Thoracic aorta (tissue), 2 donors: ENCODE results near the gene TXN. TPM values are rescaled to one million over a fixed set of nuclear protein-coding genes. Genes with fewer than 3 reads are reported as not detected.

Experiments
- ATAC-seq: fragments of 150-250 bp; one replicate; pipeline ENCODE4 v1.8.0; 2017; ENCODE audit warnings: low read depth; ENCODE audit not compliant: insufficient number of reproducible peaks, low FRiP score
- DNase-seq: peaks from one replicate; pipeline ENCODE4 v3.0.0-alpha.2; 2020; ENCODE audit warnings: low spot score
- H3K27ac ChIP-seq, 2 donors: fragments of 200-600 bp; sonication (generic); 1 replicate in 1 of 2; 2 replicates in 1 of 2; pipeline ENCODE4 v1.5.1; 2016; ENCODE audit warnings: mild to moderate bottlenecking in 2 of 2, moderate library complexity in 2 of 2
- H3K27me3 ChIP-seq: fragments of 200-600 bp; sonication (generic); replicated peaks from 2 replicates; pipeline ENCODE4 v1.6.0; 2016; ENCODE audit warnings: mild to moderate bottlenecking; ENCODE audit not compliant: insufficient read depth
- H3K36me3 ChIP-seq: fragments of 200-600 bp; sonication (generic); one replicate; pipeline ENCODE4 v1.5.1; 2016
- H3K4me1 ChIP-seq, 2 donors: fragments of 200-600 bp; sonication (generic); 1 replicate in 1 of 2; 2 replicates in 1 of 2; pipeline versions ENCODE4 v1.5.1 to v1.6.0; 2016; ENCODE audit warnings: low read depth in 2 of 2, mild to moderate bottlenecking in 1 of 2; ENCODE audit not compliant: control insufficient read depth in 1 of 2
- H3K4me3 ChIP-seq: fragments of 200-600 bp; sonication (generic); 2 replicates; pipeline ENCODE4 v1.5.1; 2016; ENCODE audit warnings: mild to moderate bottlenecking
- H3K9me3 ChIP-seq: fragments of 200-600 bp; sonication (generic); 2 replicates; pipeline ENCODE4 v1.5.1; 2016
- CTCF ChIP-seq: fragments of 200-600 bp; sonication (generic); IDR thresholded peaks from one replicate; pipeline ENCODE4 v1.5.1; 2019; ENCODE audit warnings: antibody characterized with exemption
- total RNA-seq, 2 donors: library from RNA; depleted of rRNA; stranded (reverse); fragments of >200 nt; gene quantifications; one replicate each; pipeline versions ENCODE4 v1.1.0 to v1.2.3, GENCODE V29; 2016

The TXN gene
- total RNA-seq, 2 donors from 2014 or later, result 47.5 to 105 TPM

- Histone ChIP-seq H3K4me3 (no peak overlapping the region), H3K27me3 (no peaks in the 10 kb centered on the region), H3K27ac (no peak overlapping the region), H3K9me3 (no peaks in the 10 kb centered on the region), H3K36me3 (peaks cover 42% of the 10 kb centered on the region), H3K4me1 (peaks cover 3 to 10% of the 10 kb centered on the region in 2 donors)
- no peak for TF ChIP-seq CTCF
- ATAC-seq (no peak), DNase-seq (no peak)
Measured at GRCh38 chr9:110244616-110245015, 11.7 kb downstream of the TXN start.

- no peak for TF ChIP-seq CTCF
Measured at GRCh38 chr9:110241858-110242321, 14.4 kb downstream of the TXN start.

GRCh38 chr9:110241260-110241857 lies 14.9 kb downstream of the TXN start:
- Histone ChIP-seq H3K27ac (no peak overlapping the region), H3K36me3 (peaks cover 25% of the 10 kb centered on the region), H3K9me3 (no peaks in the 10 kb centered on the region), H3K4me3 (no peak overlapping the region), H3K4me1 (peaks cover 3 to 10% of the 10 kb centered on the region in 2 donors), H3K27me3 (no peaks in the 10 kb centered on the region)
- DNase-seq (no peak), ATAC-seq (no peak)
- no peak for TF ChIP-seq CTCF

More at GRCh38 chr9:110241858-110242321, 14.4 kb downstream of the TXN start:
- no peak overlapping the region for H3K4me3 ChIP-seq
- ATAC-seq, result no peak
- no peak for DNase-seq
- H3K36me3 ChIP-seq, result peaks cover 25% of the 10 kb centered on the region
- no peak overlapping the region for H3K27ac ChIP-seq
- no peaks in the 10 kb centered on the region for H3K9me3 ChIP-seq
- H3K4me1 ChIP-seq, result peaks cover 3 to 10% of the 10 kb centered on the region in 2 donors
- no peaks in the 10 kb centered on the region for H3K27me3 ChIP-seq

- Histone ChIP-seq H3K27ac (no peak overlapping the region), H3K4me1 (peaks cover 3 to 9% of the 10 kb centered on the region in 2 donors), H3K4me3 (no peak overlapping the region), H3K36me3 (peaks cover 19% of the 10 kb centered on the region), H3K27me3 (no peaks in the 10 kb centered on the region), H3K9me3 (peaks cover 3% of the 10 kb centered on the region)
- DNase-seq, result no peak
- no peak for ATAC-seq
- no peak for TF ChIP-seq CTCF
Measured at GRCh38 chr9:110240198-110240597, 16.1 kb downstream of the TXN start.

- H3K4me1 ChIP-seq, result no peaks in the 10 kb centered on the region
- TF ChIP-seq CTCF, result no peak
- H3K27ac ChIP-seq, result no peak overlapping the region
- no peaks in the 10 kb centered on the region for H3K9me3 ChIP-seq
- H3K36me3 ChIP-seq, result no peaks in the 10 kb centered on the region
- H3K4me3 ChIP-seq, result no peak overlapping the region
- ATAC-seq (no peak), DNase-seq (no peak)
- H3K27me3 ChIP-seq, result no peaks in the 10 kb centered on the region
Measured at GRCh38 chr9:110228321-110228720, 28.0 kb downstream of the TXN start.
